GM12878 (cell line): ENCODE measurements around the gene PRKCD. TPM values are rescaled to one million over a fixed set of nuclear protein-coding genes. Genes with fewer than 3 reads are reported as not detected.

Experiments
- ATAC-seq: fragments of 200-7000 bp; cut with Tn5 transposase; 3 replicates; pipeline ENCODE4 v1.9.1; 2020; ENCODE audit warnings: mild to moderate bottlenecking, moderate library complexity
- BruUV-seq: library from RNA; stranded (reverse); fragments of 400-500 nt; replicated peaks from 2 replicates; lab custom pipeline; 2021; lab: Mats Ljungman, UMichigan
- CTCF ChIA-PET: fragments of 300-600 bp; sonication (Branson Sonifier 250); formaldehyde crosslinking; extraction: SDS; loops from one replicate; lab custom pipeline; 2021; ENCODE audit warnings: inconsistent platforms; lab: Yijun Ruan, JAX
- POLR2A ChIA-PET: fragments of 350-600 bp; formaldehyde crosslinking; extraction: SDS; loops from one replicate; lab custom pipeline; 2021; ENCODE audit warnings: inconsistent platforms; lab: Charles Lee
- RAD21 ChIA-PET: fragments of 300-600 bp; sonication (Branson Sonifier 250); formaldehyde crosslinking; loops from one replicate; lab custom pipeline; 2023; ENCODE audit warnings: antibody characterized with exemption; ENCODE audit not compliant: unreplicated experiment; lab: Charles Lee
- SMC1A ChIA-PET: fragments of 300-600 bp; sonication (Branson Sonifier 250); formaldehyde crosslinking; loops from one replicate; lab custom pipeline; 2023; ENCODE audit not compliant: unreplicated experiment, uncharacterized antibody; lab: Charles Lee
- DNase-seq: peaks from one replicate; pipeline ENCODE4 v3.0.0-alpha.2; 2011; ENCODE audit warnings: low read depth, low spot score
- FAIRE-seq: peaks from 3 replicates; lab custom pipeline; 2011; peaks lifted over from hg19 to GRCh38; lab: Jason Lieb, UNC
- H2AFZ ChIP-seq: 2 replicates; pipeline ENCODE4 v1.6.0; 2011; ENCODE audit warnings: low read depth, low read length, control low read depth; ENCODE audit not compliant: control insufficient read depth
- H3K27ac ChIP-seq: 2 replicates; pipeline ENCODE4 v1.5.1; 2011; ENCODE audit warnings: control low read depth; ENCODE audit not compliant: control insufficient read depth, insufficient read depth
- H3K27me3 ChIP-seq, 2 experiments: replicated peaks in 1 of 2; 2 replicates each; pipeline versions ENCODE4 v1.6.0 to v1.6.1; 2011; ENCODE audit warnings: low read length in 1 of 2; ENCODE audit not compliant: control insufficient read depth in 2 of 2, insufficient read depth in 2 of 2
- H3K36me3 ChIP-seq, 2 experiments: 2 replicates each; pipeline ENCODE4 v1.5.1; 2011; ENCODE audit warnings: low read length in 1 of 2; ENCODE audit not compliant: control insufficient read depth in 2 of 2, insufficient read depth in 2 of 2
- H3K4me1 ChIP-seq: 2 replicates; pipeline ENCODE4 v1.6.1; 2011; ENCODE audit warnings: mild to moderate bottlenecking, low read length, moderate library complexity, mixed read lengths; ENCODE audit not compliant: control insufficient read depth, insufficient read depth
- H3K4me2 ChIP-seq: 2 replicates; pipeline ENCODE4 v1.6.0; 2011; ENCODE audit warnings: control low read depth; ENCODE audit not compliant: control insufficient read depth, insufficient read depth
- H3K4me3 ChIP-seq: fragments of 200-600 bp; sonication (generic); 2 replicates; pipeline ENCODE4 v1.5.1; 2016
- H3K79me2 ChIP-seq: 2 replicates; pipeline ENCODE4 v1.6.0; 2011; ENCODE audit warnings: low read length; ENCODE audit not compliant: control insufficient read depth, insufficient read depth
- H3K9ac ChIP-seq: 2 replicates; pipeline ENCODE4 v1.8.0; 2011; ENCODE audit warnings: low read length, control low read depth, mixed read lengths; ENCODE audit not compliant: control insufficient read depth, insufficient read depth
- H3K9me3 ChIP-seq: replicated peaks from 3 replicates; pipeline ENCODE4 v1.5.1; 2011; ENCODE audit warnings: mild to moderate bottlenecking, low read length; ENCODE audit not compliant: control insufficient read depth, insufficient read depth
- H4K20me1 ChIP-seq: 2 replicates; pipeline ENCODE4 v1.6.0; 2011; ENCODE audit not compliant: control insufficient read depth, insufficient read depth
- BCL3 ChIP-seq: IDR thresholded peaks from 2 replicates; pipeline ENCODE4 v1.6.1; 2011; ENCODE audit warnings: borderline replicate concordance, low read depth, mild to moderate bottlenecking, moderate library complexity, low read length; ENCODE audit not compliant: insufficient read depth, poor library complexity, severe bottlenecking
- CEBPZ ChIP-seq: fragments of 150-350 bp; IDR thresholded peaks from 2 replicates; pipeline ENCODE4 v1.6.1; 2016; ENCODE audit warnings: low read depth, low read length
- CREB1 ChIP-seq: IDR thresholded peaks from 2 replicates; pipeline ENCODE4 v1.6.1; 2012; ENCODE audit warnings: low read depth, mild to moderate bottlenecking, inconsistent platforms
- GABPA ChIP-seq: IDR thresholded peaks from 2 replicates; pipeline ENCODE4 v1.6.1; 2014; ENCODE audit warnings: antibody characterized with exemption, low read depth, mild to moderate bottlenecking, inconsistent platforms
- MTA2 ChIP-seq: fragments of 450-650 bp; IDR thresholded peaks from 2 replicates; pipeline ENCODE4 v1.6.1; 2016; ENCODE audit warnings: low read depth, mild to moderate bottlenecking, moderate library complexity
- MXI1 ChIP-seq: fragments of 150-350 bp; IDR thresholded peaks from 2 replicates; pipeline ENCODE4 v1.6.1; 2011; ENCODE audit warnings: low read depth, mild to moderate bottlenecking, inconsistent platforms, low read length, improper control_type of control experiment
- MYB ChIP-seq: fragments of 150-350 bp; IDR thresholded peaks from 2 replicates; pipeline ENCODE4 v1.6.1; 2014; ENCODE audit warnings: mild to moderate bottlenecking, low read depth, low read length, borderline replicate concordance
- NFIC ChIP-seq: IDR thresholded peaks from 2 replicates; pipeline ENCODE4 v1.6.1; 2012; ENCODE audit warnings: low read depth, mild to moderate bottlenecking, inconsistent platforms, low read length, moderate library complexity
- NKRF ChIP-seq: fragments of 450-650 bp; conservative IDR thresholded peaks from 2 replicates; pipeline ENCODE4 v1.6.1; 2017; ENCODE audit warnings: mild to moderate bottlenecking, moderate library complexity
- POU2F2 ChIP-seq: IDR thresholded peaks from 3 replicates; pipeline ENCODE4 v1.6.1; 2011; ENCODE audit warnings: low read depth, mild to moderate bottlenecking, low read length, borderline replicate concordance
- STAT1 ChIP-seq: fragments of 450-650 bp; conservative IDR thresholded peaks from 2 replicates; pipeline ENCODE4 v1.6.1; 2014; ENCODE audit warnings: antibody characterized with exemption, mild to moderate bottlenecking
- TBL1XR1 ChIP-seq: IDR thresholded peaks from 2 replicates; pipeline ENCODE4 v1.6.1; 2012; ENCODE audit warnings: low read depth, low read length, improper control_type of control experiment
- ZBED1 ChIP-seq: IDR thresholded peaks from 2 replicates; pipeline ENCODE4 v1.6.1; 2016; ENCODE audit warnings: borderline replicate concordance
- ZNF274 ChIP-seq: IDR thresholded peaks from one replicate; pipeline ENCODE4 v1.8.0; 2011; ENCODE audit not compliant: insufficient read length, insufficient read depth
- ZZZ3 ChIP-seq: IDR thresholded peaks from 2 replicates; pipeline ENCODE4 v1.6.1; 2011; ENCODE audit warnings: low read depth; ENCODE audit not compliant: control insufficient read depth, insufficient read length
- WGBS: methylation state at CpG from one replicate; pipeline ENCODE4 v1.1.6; 2016; ENCODE audit warnings: low lambda C conversion rate; ENCODE audit not compliant: insufficient replicate concordance, insufficient coverage; ENCODE audit errors: missing lambda C conversion rate; 5-methylcytosine and 5-hydroxymethylcytosine counted together
- in situ Hi-C: fragments of 300-500 bp; cut with MboI; formaldehyde crosslinking; loops from 9 replicates; pipeline ENCODE4 v1.14.3; 2018; ENCODE audit warnings: mixed read lengths
- intact Hi-C: fragments of 100-400 bp; cut with micrococcal nuclease; formaldehyde crosslinking; loops from one replicate; pipeline ENCODE4 v1.14.2; 2022; ENCODE audit not compliant: unreplicated experiment
- polyA plus RNA-seq, 11 experiments: library from polyadenylated mRNA; depleted of rRNA in 4 of 11; unstranded in 6 of 11; stranded (reverse) in 5 of 11; fragments of >200 nt; fragmentation: Nextera tagmentation in 4 of 11; fragmentation: Illumina TruSeq in 1 of 11; extraction: Ambion mirVana in 4 of 11; extraction: Trizol in 1 of 11; gene quantifications; 1 replicate in 1 of 11; 2 replicates in 10 of 11; pipeline versions ENCODE4 v1.2.1 to v1.2.3, GENCODE V29; 2011 to 2016; ENCODE audit warnings: inconsistent platforms in 2 of 11, missing spikeins in 2 of 11, low read depth in 1 of 11
- total RNA-seq, 4 experiments: library from RNA; depleted of rRNA in 3 of 4; stranded (reverse); fragments of >200 nt in 3 of 4; fragmentation: Illumina TruSeq in 1 of 4; extraction: Trizol in 1 of 4; gene quantifications; 2 replicates each; pipeline versions ENCODE4 v1.2.1 to v1.2.3, GENCODE V29; 2013 to 2021

The PRKCD gene
- total and polyA plus RNA-seq, 10 of the 15 experiments (the other 5 are each of a cell fraction or from before 2014, with no cell fraction given) = 10.0 to 114 (median 42.4) TPM

GRCh38 chr3:53114011-53114400 is 47.0 kb upstream of the PRKCD start:
- ChIA-PET CTCF (interaction anchor here (0.6 to 16.5 kb wide), 33 partner anchors 9 to 597 kb away, joined by 3 to 303 read pairs (median 4); partner anchors contain the start of gene RFT1), POLR2A (interaction anchor here (0.7 to 2.2 kb wide), 6 partner anchors 11 to 87 kb away, joined by 3 to 7 read pairs (median 4); no protein-coding TSS in a partner anchor), RAD21 (interaction anchor here (0.7 to 5.3 kb wide), 19 partner anchors 9 to 258 kb away, joined by 3 to 89 read pairs (median 4); partner anchors contain the start of gene PRKCD), SMC1A (interaction anchor here (0.7 to 5.8 kb wide), 21 partner anchors 9 to 263 kb away, joined by 3 to 67 read pairs (median 5); partner anchors contain the start of gene RFT1)
- BruUV-seq = no TSS peak
- DNase-seq (no peak), FAIRE-seq (peak; percentile 88), ATAC-seq (peak; percentile 99)
- Histone ChIP-seq H3K27ac (no peak overlapping the region), H3K4me1 (no peaks in the 10 kb centered on the region), H3K27me3 (no peaks in the 10 kb centered on the region), H3K9ac (no peak overlapping the region), H3K4me3 (no peak overlapping the region), H3K79me2 (peaks cover 2% of the 10 kb centered on the region; the same call in 1 of the 2 replicates), H2AFZ (peak overlapping the region; percentile 34; the same call in 1 of the 2 replicates), H4K20me1 (no peaks in the 10 kb centered on the region), H3K4me2 (no peak overlapping the region), H3K36me3 (peaks cover 9 to 29% of the 10 kb centered on the region in 2 experiments), H3K9me3 (no peaks in the 10 kb centered on the region)
- 0% methylated on average over 5 of the region's 5 CpGs for WGBS
- intact Hi-C loops = loop anchor here (1.0 to 5.0 kb wide), 2 partner anchors 82 to 183 kb away; no protein-coding TSS in a partner anchor
- in situ Hi-C loops = no loop called here
- TF ChIP-seq MXI1 (no peak), STAT1 (no peak), CREB1 (peak; percentile 57; the same call in 1 of the 2 replicates), NKRF (no peak), GABPA (no peak), POU2F2 (0 out of 3 replicates have a peak, but pooled peaks have one; percentile 48), NFIC (no peak), MTA2 (no peak), BCL3 (no peak), TBL1XR1 (no peak), CEBPZ (no peak), ZNF274 (no peak), ZZZ3 (no peak), ZBED1 (no peak), MYB (no peak)
